ENCODE measurements around the gene APOL1.

The APOL1 gene

GRCh38 chr22:36224245-36224644, 28.7 kb upstream of the APOL1 start:
- no peaks in the 10 kb centered on the region for H3K36me3 ChIP-seq (ENCODE audit: control insufficient read depth, low read length)
- no peak overlapping the region for H3K4me2 ChIP-seq (ENCODE audit: low read length)
- H3K27me3 ChIP-seq (ENCODE audit: control insufficient read depth, low read length) = peaks cover 21% of the 10 kb centered on the region
- H3F3A ChIP-seq (ENCODE audit: control insufficient read depth, insufficient read depth) = no peaks in the 10 kb centered on the region
- no peak for TF ChIP-seq EZH2phosphoT487 (IDR thresholded peaks at IDR 0.05; ENCODE audit: borderline replicate concordance, low read length)
- TF ChIP-seq, protein P1, sequence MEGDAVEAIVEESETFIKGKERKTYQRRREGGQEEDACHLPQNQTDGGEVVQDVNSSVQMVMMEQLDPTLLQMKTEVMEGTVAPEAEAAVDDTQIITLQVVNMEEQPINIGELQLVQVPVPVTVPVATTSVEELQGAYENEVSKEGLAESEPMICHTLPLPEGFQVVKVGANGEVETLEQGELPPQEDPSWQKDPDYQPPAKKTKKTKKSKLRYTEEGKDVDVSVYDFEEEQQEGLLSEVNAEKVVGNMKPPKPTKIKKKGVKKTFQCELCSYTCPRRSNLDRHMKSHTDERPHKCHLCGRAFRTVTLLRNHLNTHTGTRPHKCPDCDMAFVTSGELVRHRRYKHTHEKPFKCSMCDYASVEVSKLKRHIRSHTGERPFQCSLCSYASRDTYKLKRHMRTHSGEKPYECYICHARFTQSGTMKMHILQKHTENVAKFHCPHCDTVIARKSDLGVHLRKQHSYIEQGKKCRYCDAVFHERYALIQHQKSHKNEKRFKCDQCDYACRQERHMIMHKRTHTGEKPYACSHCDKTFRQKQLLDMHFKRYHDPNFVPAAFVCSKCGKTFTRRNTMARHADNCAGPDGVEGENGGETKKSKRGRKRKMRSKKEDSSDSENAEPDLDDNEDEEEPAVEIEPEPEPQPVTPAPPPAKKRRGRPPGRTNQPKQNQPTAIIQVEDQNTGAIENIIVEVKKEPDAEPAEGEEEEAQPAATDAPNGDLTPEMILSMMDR (IDR thresholded peaks at IDR 0.05; ENCODE audit: low read depth, low read length, poor library complexity, severe bottlenecking) = no peak
- no peaks in the 10 kb centered on the region for H3K79me2 ChIP-seq (ENCODE audit: control insufficient read depth, low read length)
- no peaks in the 10 kb centered on the region for H3K9me3 ChIP-seq (ENCODE audit: control insufficient read depth, insufficient read depth, low read length)
- H3K27ac ChIP-seq (ENCODE audit: low read depth, low read length) = no peak overlapping the region
- H4K20me1 ChIP-seq (ENCODE audit: control insufficient read depth, insufficient read depth, low read depth, low read length) = no peaks in the 10 kb centered on the region
- H3K9me2 ChIP-seq (replicated peaks; ENCODE audit: control insufficient read depth, low read length) = no peaks in the 10 kb centered on the region
- H3K4me3 ChIP-seq (ENCODE audit: low read length) = no peak overlapping the region
- no peaks in the 10 kb centered on the region for H3K4me1 ChIP-seq (ENCODE audit: control insufficient read depth, low read length)

DNA sequence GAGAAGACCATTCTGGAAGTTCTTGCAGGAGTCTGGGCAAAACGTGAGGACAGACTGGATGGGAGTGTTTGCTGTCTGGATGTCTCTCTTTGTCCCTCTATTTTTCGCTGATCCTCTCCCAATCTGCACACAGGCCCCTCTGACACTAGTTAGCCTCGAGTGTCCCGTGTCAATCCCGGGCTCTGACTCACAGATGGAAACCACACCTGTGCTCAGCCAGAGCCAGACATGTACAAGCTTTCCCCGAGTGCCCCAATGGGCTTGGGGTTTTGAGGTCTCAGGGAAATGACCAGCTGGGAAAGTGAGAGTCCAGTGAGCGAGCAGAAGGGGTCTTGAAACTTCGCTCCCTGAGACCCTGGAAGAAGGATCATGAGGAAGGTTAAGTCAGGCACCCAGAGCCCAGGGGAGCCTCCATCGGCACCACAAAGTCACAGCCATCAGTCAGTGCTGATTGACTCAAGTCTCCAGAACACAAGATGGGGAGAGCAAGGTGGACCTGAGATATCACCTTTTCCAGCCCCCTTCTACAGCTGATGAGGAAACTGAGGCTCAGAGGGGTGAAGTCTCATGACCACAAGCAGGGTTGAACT, 27.5 kb upstream of the APOL1 start:
- Histone ChIP-seq H3F3A (ENCODE audit: control insufficient read depth, insufficient read depth) (no peaks in the 10 kb centered on the region), H4K20me1 (ENCODE audit: control insufficient read depth, insufficient read depth, low read depth, low read length) (no peaks in the 10 kb centered on the region), H3K4me3 (ENCODE audit: low read length) (no peak overlapping the region), H3K4me1 (ENCODE audit: control insufficient read depth, low read length) (no peaks in the 10 kb centered on the region), H3K27me3 (ENCODE audit: control insufficient read depth, low read length) (peaks cover 15% of the 10 kb centered on the region), H3K9me2 (replicated peaks; ENCODE audit: control insufficient read depth, low read length) (no peaks in the 10 kb centered on the region), H3K79me2 (ENCODE audit: control insufficient read depth, low read length) (no peaks in the 10 kb centered on the region), H3K4me2 (ENCODE audit: low read length) (no peak overlapping the region), H3K9me3 (ENCODE audit: control insufficient read depth, insufficient read depth, low read length) (no peaks in the 10 kb centered on the region), H3K36me3 (ENCODE audit: control insufficient read depth, low read length) (no peaks in the 10 kb centered on the region), H3K27ac (ENCODE audit: low read depth, low read length) (no peak overlapping the region)
- TF ChIP-seq EZH2phosphoT487 (IDR thresholded peaks at IDR 0.05; ENCODE audit: borderline replicate concordance, low read length) = no peak
- TF ChIP-seq, protein P1 (IDR thresholded peaks at IDR 0.05; ENCODE audit: low read depth, low read length, poor library complexity, severe bottlenecking) = no peak

- Histone ChIP-seq H3K4me3 (ENCODE audit: low read length) (no peak overlapping the region), H4K20me1 (ENCODE audit: control insufficient read depth, insufficient read depth, low read depth, low read length) (no peaks in the 10 kb centered on the region), H3K27me3 (ENCODE audit: control insufficient read depth, low read length) (peaks cover 7% of the 10 kb centered on the region), H3K27ac (ENCODE audit: low read depth, low read length) (no peak overlapping the region), H3F3A (ENCODE audit: control insufficient read depth, insufficient read depth) (no peaks in the 10 kb centered on the region), H3K9me2 (replicated peaks; ENCODE audit: control insufficient read depth, low read length) (no peaks in the 10 kb centered on the region), H3K79me2 (ENCODE audit: control insufficient read depth, low read length) (no peaks in the 10 kb centered on the region), H3K36me3 (ENCODE audit: control insufficient read depth, low read length) (no peaks in the 10 kb centered on the region), H3K9me3 (ENCODE audit: control insufficient read depth, insufficient read depth, low read length) (no peaks in the 10 kb centered on the region), H3K4me2 (ENCODE audit: low read length) (no peak overlapping the region), H3K4me1 (ENCODE audit: control insufficient read depth, low read length) (no peaks in the 10 kb centered on the region)
- TF ChIP-seq, protein P1 (IDR thresholded peaks at IDR 0.05; ENCODE audit: low read depth, low read length, poor library complexity, severe bottlenecking) = no peak
- no peak for TF ChIP-seq EZH2phosphoT487 (IDR thresholded peaks at IDR 0.05; ENCODE audit: borderline replicate concordance, low read length)
Measured at GRCh38 chr22:36226189-36226588, 26.7 kb upstream of the APOL1 start.
